ENCODE measurements around the gene SMPDL3B. TPM values are rescaled to one million over a fixed set of nuclear protein-coding genes. Genes with fewer than 3 reads are reported as not detected.

SMPDL3B gene
- total and polyA plus RNA-seq, 8 donors: 0.89 to 73.6 (median 8.0) TPM; not detected in 1

DNA sequence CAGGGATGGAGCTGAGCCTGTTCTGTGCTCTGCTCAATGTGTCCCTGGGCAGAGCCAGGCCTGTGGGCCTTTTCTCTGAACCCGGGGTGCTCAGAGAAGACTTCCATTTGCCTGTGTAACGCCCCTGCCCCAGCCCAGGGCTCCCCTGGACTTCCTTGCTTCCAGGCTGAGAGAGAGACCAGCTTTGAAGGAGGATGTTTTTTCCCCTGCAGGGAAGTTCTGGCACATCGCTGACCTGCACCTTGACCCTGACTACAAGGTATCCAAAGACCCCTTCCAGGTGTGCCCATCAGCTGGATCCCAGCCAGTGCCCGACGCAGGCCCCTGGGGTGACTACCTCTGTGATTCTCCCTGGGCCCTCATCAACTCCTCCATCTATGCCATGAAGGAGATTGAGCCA lies 10.2 kb downstream of the SMPDL3B start:
- Histone ChIP-seq H3K9me3 (no peaks in the 10 kb centered on the region), H3K4me3 (no peak overlapping the region), H3K27ac (no peak overlapping the region), H3K27me3 (no peaks in the 10 kb centered on the region), H3K36me3 (no peaks in the 10 kb centered on the region), H3K4me1 (no peaks in the 10 kb centered on the region)
- no peak for TF ChIP-seq POLR2AphosphoS5 (IDR thresholded peaks at IDR 0.05)
- no peak for TF ChIP-seq POLR2A (IDR thresholded peaks at IDR 0.05)
- TF ChIP-seq, protein P1, sequence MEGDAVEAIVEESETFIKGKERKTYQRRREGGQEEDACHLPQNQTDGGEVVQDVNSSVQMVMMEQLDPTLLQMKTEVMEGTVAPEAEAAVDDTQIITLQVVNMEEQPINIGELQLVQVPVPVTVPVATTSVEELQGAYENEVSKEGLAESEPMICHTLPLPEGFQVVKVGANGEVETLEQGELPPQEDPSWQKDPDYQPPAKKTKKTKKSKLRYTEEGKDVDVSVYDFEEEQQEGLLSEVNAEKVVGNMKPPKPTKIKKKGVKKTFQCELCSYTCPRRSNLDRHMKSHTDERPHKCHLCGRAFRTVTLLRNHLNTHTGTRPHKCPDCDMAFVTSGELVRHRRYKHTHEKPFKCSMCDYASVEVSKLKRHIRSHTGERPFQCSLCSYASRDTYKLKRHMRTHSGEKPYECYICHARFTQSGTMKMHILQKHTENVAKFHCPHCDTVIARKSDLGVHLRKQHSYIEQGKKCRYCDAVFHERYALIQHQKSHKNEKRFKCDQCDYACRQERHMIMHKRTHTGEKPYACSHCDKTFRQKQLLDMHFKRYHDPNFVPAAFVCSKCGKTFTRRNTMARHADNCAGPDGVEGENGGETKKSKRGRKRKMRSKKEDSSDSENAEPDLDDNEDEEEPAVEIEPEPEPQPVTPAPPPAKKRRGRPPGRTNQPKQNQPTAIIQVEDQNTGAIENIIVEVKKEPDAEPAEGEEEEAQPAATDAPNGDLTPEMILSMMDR (IDR thresholded peaks at IDR 0.05): no peak
- no peak for TF ChIP-seq EP300 (IDR thresholded peaks at IDR 0.05)
- no peak for DNase-seq
- 85 to 94% (median 90%) methylated on average over 4 to 5 of the region's 5 CpGs for WGBS, 5 donors
- intact Hi-C loops (cut with DNase I; ENCODE audit: low total_unique reads): no loop called here

DNA sequence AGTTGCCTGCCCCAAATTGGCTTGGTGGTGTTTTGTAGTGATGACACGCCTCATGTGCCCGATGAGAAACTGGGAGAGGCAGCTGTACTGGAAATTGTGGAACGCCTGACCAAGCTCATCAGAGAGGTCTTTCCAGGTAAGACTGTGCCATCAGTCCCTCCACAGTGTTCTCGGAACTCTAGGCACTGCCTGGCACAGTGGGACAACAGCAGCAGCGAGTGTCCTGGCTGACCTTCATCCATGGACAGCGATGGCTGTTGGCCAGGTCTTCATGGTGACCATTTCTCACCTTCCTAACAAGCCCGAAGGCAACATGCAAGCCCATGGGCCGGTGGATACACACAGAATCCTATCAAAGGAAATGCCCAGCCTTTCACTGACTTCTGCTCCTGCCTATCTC lies 14.2 kb downstream of the SMPDL3B start:
- DNase-seq: no peak
- H3K4me3 ChIP-seq: no peak overlapping the region

DNA sequence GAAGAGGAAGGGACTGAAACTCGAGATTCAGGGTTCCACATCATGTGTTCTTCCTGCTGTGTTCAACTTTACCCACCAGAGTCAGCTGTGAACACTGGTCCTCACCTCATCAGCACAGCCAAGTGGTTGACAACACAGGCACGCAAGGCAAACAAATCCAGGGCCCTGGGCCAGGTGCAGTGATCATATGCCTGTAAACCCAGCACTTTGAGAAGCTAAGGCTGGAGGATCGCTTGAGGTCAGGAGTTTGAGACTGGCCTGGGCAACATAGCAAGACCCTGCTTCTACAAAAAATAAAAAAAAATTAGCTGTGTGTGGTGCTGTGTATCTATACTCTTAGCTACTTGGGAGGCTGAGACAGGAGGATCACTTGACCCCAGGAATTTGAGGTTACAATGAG lies 16.6 kb downstream of the SMPDL3B start:
- intact Hi-C loops (cut with DNase I; ENCODE audit: low total_unique reads): no loop called here
- H3K27ac ChIP-seq: peak overlapping the region; percentile 25 to 77 (median 51)
- TF ChIP-seq POLR2A (IDR thresholded peaks at IDR 0.05) (no peak), POLR2AphosphoS5 (IDR thresholded peaks at IDR 0.05) (no peak), EP300 (IDR thresholded peaks at IDR 0.05) (no peak)
- TF ChIP-seq, protein P1 (IDR thresholded peaks at IDR 0.05): no peak
- H3K4me1 ChIP-seq: peaks cover 0 to 13% (median 3%) of the 10 kb centered on the region in 4 donors
- H3K36me3 ChIP-seq: no peaks in the 10 kb centered on the region
- DNase-seq: no peak
- H3K4me3 ChIP-seq: no peak overlapping the region
- no peaks in the 10 kb centered on the region for H3K9me3 ChIP-seq
- no peaks in the 10 kb centered on the region for H3K27me3 ChIP-seq
- 35 to 80% (median 57%) methylated on average over 3 of the region's 3 CpGs for WGBS, 5 donors

More for the DNA sequence above, 14.2 kb downstream of the SMPDL3B start:
- no peak for TF ChIP-seq POLR2AphosphoS5 (IDR thresholded peaks at IDR 0.05)
- TF ChIP-seq, protein P1 (IDR thresholded peaks at IDR 0.05): no peak
- no peak for TF ChIP-seq EP300 (IDR thresholded peaks at IDR 0.05)
- no peak for TF ChIP-seq POLR2A (IDR thresholded peaks at IDR 0.05)
- no peaks in the 10 kb centered on the region for H3K27me3 ChIP-seq
- 92 to 94% (median 93%) methylated on average over 6 to 8 of the region's 8 CpGs for WGBS, 5 donors
- H3K36me3 ChIP-seq: no peaks in the 10 kb centered on the region
- H3K4me1 ChIP-seq: peaks cover 0 to 13% (median 3%) of the 10 kb centered on the region in 4 donors
- H3K9me3 ChIP-seq: no peaks in the 10 kb centered on the region
- intact Hi-C loops (cut with DNase I; ENCODE audit: low total_unique reads): no loop called here
- no peak overlapping the region for H3K27ac ChIP-seq

DNA sequence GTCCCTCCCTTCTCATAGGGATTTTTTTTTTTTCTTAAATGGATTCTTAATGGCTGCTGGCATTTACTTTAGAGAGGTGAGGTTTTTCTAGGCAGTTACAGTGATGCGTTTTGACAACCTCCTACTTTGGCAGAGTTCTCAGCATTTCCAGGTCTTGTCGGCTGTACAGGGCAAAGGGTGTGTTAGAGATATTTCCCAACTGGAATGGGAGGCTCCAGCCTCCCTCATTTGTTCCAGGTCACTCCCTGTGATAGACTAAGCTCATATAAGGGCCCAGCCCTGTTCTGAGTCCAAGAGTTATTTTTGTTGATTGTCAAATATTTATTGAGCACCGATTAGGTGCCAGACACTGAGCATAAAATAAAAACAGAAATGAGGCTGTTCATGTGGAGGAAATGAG lies 17.3 kb downstream of the SMPDL3B start:
- intact Hi-C loops (cut with DNase I; ENCODE audit: low total_unique reads): no loop called here
- Histone ChIP-seq H3K4me3 (no peak overlapping the region), H3K27ac (peak overlapping the region; percentile 25 to 81 (median 51)), H3K27me3 (no peaks in the 10 kb centered on the region), H3K4me1 (peaks cover 0 to 13% (median 3%) of the 10 kb centered on the region in 4 donors), H3K36me3 (no peaks in the 10 kb centered on the region), H3K9me3 (no peaks in the 10 kb centered on the region)
- peak; percentile 41 to 65 for DNase-seq
- 28 to 51% (median 33%) methylated on average over 3 of the region's 3 CpGs for whole genome bisulfite sequencing, 5 donors
- peak in 2 of 3 donors; percentile 8 to 27 for TF ChIP-seq POLR2AphosphoS5 (IDR thresholded peaks at IDR 0.05)
- TF ChIP-seq, protein P1 (IDR thresholded peaks at IDR 0.05): no peak

Measured in stomach (tissue), 9 donors.